PFSK-1 (cell line): ENCODE measurements around the gene PRR33.

ENCODE experiments used
- FOXP2 ChIP-seq: optimal IDR thresholded peaks from 2 replicates; pipeline ENCODE3; 2011; ENCODE audit warnings: borderline replicate concordance, control low read depth, inconsistent platforms; ENCODE audit not compliant: insufficient read depth; ENCODE audit errors: extremely low read length, extremely low read depth
- POLR2AphosphoS5 ChIP-seq: IDR thresholded peaks from 2 replicates; pipeline ENCODE4 v1.6.1; 2012; ENCODE audit warnings: low read depth, mild to moderate bottlenecking, control low read depth, low read length, moderate library complexity
- REST ChIP-seq, 2 experiments: IDR thresholded peaks; 2 replicates each; pipeline versions ENCODE4 v1.6.1 to v1.8.0; 2011 to 2012; ENCODE audit warnings: low read depth in 2 of 2, low read length in 2 of 2, control low read depth in 1 of 2, inconsistent platforms in 1 of 2, mild to moderate bottlenecking in 1 of 2, moderate library complexity in 1 of 2; ENCODE audit not compliant: insufficient read depth in 1 of 2
- SIN3A ChIP-seq: IDR thresholded peaks from 2 replicates; pipeline ENCODE4 v1.6.1; 2012; ENCODE audit warnings: mild to moderate bottlenecking, low read length, moderate library complexity, borderline replicate concordance; ENCODE audit not compliant: insufficient read depth
- TAF1 ChIP-seq: IDR thresholded peaks from 2 replicates; pipeline ENCODE4 v1.6.1; 2012; ENCODE audit warnings: low read length, control low read depth, borderline replicate concordance; ENCODE audit not compliant: insufficient read depth

The PRR33 gene

GRCh38 chr11:1924646-1925372, 33.1 kb upstream of the PRR33 start:
- TF ChIP-seq SIN3A: no peak

- TF ChIP-seq FOXP2: no peak
- TF ChIP-seq TAF1: no peak
- no peak for TF ChIP-seq SIN3A
- no peak for TF ChIP-seq REST (IDR thresholded peaks at IDR 0.05; ENCODE audit: insufficient read depth in 1 of 2, low read depth in 2 of 2, low read length in 2 of 2)
- TF ChIP-seq POLR2AphosphoS5: no peak
Measured at GRCh38 chr11:1924181-1924580, 32.5 kb upstream of the PRR33 start.

GRCh38 chr11:1923201-1923956, 31.7 kb upstream of the PRR33 start:
- TF ChIP-seq SIN3A (no peak), FOXP2 (no peak), POLR2AphosphoS5 (no peak), REST (IDR thresholded peaks at IDR 0.05; ENCODE audit: insufficient read depth in 1 of 2, low read depth in 2 of 2, low read length in 2 of 2) (no peak), TAF1 (no peak)

GRCh38 chr11:1922481-1923081, 30.9 kb upstream of the PRR33 start:
- TF ChIP-seq POLR2AphosphoS5: no peak
- no peak for TF ChIP-seq SIN3A
- no peak for TF ChIP-seq FOXP2
- TF ChIP-seq REST (IDR thresholded peaks at IDR 0.05; ENCODE audit: insufficient read depth in 1 of 2, low read depth in 2 of 2, low read length in 2 of 2): no peak
- no peak for TF ChIP-seq TAF1

GRCh38 chr11:1921574-1922141, 30.0 kb upstream of the PRR33 start:
- no peak for TF ChIP-seq TAF1
- TF ChIP-seq FOXP2: no peak
- TF ChIP-seq REST (IDR thresholded peaks at IDR 0.05; ENCODE audit: insufficient read depth in 1 of 2, low read depth in 2 of 2, low read length in 2 of 2): no peak
- TF ChIP-seq SIN3A: no peak
- TF ChIP-seq POLR2AphosphoS5: no peak
